Measurements from ENCODE around the gene IL1F10.
"Not testable (repeated sequence)": the region's sequence is repeated elsewhere in the genome, so short reads cannot be mapped to it uniquely, and the experiment has no call there.

DNA sequence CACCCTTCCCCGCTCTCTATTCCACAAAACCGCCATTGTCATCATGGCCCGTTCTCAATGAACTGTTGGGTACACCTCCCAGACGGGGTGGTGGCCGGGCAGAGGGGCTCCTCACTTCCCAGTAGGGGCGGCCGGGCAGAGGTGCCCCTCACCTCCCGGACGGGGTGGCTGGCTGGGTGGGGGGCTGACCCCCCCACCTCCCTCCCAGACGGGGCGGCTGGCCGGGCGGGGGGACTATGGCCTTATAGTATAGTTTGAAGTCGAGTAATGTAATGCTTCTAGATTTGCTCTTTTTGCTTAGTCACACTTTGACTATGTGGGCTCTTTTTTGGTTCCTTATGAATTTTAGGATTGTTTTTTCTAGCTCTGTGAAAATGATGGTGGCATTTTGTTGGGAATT lies 28.5 kb downstream of the IL1F10 start:
- TF ChIP-seq, protein P1, sequence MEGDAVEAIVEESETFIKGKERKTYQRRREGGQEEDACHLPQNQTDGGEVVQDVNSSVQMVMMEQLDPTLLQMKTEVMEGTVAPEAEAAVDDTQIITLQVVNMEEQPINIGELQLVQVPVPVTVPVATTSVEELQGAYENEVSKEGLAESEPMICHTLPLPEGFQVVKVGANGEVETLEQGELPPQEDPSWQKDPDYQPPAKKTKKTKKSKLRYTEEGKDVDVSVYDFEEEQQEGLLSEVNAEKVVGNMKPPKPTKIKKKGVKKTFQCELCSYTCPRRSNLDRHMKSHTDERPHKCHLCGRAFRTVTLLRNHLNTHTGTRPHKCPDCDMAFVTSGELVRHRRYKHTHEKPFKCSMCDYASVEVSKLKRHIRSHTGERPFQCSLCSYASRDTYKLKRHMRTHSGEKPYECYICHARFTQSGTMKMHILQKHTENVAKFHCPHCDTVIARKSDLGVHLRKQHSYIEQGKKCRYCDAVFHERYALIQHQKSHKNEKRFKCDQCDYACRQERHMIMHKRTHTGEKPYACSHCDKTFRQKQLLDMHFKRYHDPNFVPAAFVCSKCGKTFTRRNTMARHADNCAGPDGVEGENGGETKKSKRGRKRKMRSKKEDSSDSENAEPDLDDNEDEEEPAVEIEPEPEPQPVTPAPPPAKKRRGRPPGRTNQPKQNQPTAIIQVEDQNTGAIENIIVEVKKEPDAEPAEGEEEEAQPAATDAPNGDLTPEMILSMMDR (conservative IDR thresholded peaks at IDR 0.05; ENCODE audit: low read depth, low read length): not testable (repeated sequence)
- TF ChIP-seq EZH2 (IDR thresholded peaks at IDR 0.05; ENCODE audit: borderline replicate concordance, low read depth, low read length, poor library complexity, severe bottlenecking): not testable (repeated sequence)

All from A673 (cell line).